Upper lobe of left lung (tissue), 4 donors: Measurements from ENCODE around the gene SAPCD2.

ENCODE experiments used
- CTCF ChIP-seq, 6 experiments: fragments of 450-650 bp in 4 of 6; fragments of 200-600 bp in 2 of 6; sonication (generic) in 2 of 6; IDR thresholded peaks; one replicate each; pipeline ENCODE4 v1.5.1; 2016 to 2019; ENCODE audit warnings: antibody characterized with exemption in 6 of 6
- POLR2AphosphoS5 ChIP-seq, 2 donors: sonication (generic); formaldehyde crosslinking; IDR thresholded peaks; one replicate each; pipeline ENCODE4 v1.5.1; 2017; ENCODE audit warnings: antibody characterized with exemption in 2 of 2

- TF ChIP-seq CTCF (IDR thresholded peaks at IDR 0.05) (no peak), POLR2AphosphoS5 (IDR thresholded peaks at IDR 0.05) (no peak)
These were observed 26.3 kb downstream of the SAPCD2 start for GRCh38 chr9:137044037-137044436.
